ENCODE data around the gene LMOD2. TPM values are rescaled to one million over a fixed set of nuclear protein-coding genes. Genes with fewer than 3 reads are reported as not detected.

The LMOD2 gene
- total RNA-seq, 1 experiment from 2014 or later: not detected

DNA sequence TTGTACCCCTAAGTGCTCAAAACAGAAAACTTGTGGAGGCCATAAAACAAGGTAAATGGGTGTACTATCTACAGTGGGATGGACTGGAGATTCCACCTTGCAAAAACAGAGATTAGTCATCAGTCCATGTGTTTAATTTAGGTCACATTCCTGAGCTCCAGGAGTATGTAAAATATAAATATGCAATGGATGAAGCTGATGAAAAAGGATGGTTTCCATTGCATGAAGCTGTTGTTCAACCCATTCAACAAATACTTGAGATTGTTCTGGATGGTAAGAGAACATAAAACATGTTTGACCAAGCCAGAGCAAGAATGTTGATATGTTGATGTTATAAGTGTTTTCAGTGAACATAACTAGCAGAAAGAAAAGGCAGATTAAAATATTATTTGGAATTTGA is 39.4 kb upstream of the LMOD2 start:
- no peaks in the 10 kb centered on the region; a peak in 1 of 4 replicates for H3K4me1 Mint-ChIP-seq
- no peaks in the 10 kb centered on the region for H3K27me3 Mint-ChIP-seq (ENCODE audit: low read depth)
- Histone ChIP-seq H2BK15ac (ENCODE audit: low read depth, low read length) (no peak overlapping the region), H3T11ph (ENCODE audit: low read length) (no peak overlapping the region), H3K4me2 (ENCODE audit: insufficient read depth, insufficient read length, low read length) (no peak overlapping the region), H3K4ac (ENCODE audit: low read depth, low read length) (no peak overlapping the region), H3K27ac (ENCODE audit: insufficient read length, low read depth, low read length) (no peak overlapping the region), H3K23me2 (ENCODE audit: insufficient read length, low read depth, low read length, poor library complexity, severe bottlenecking) (no peaks in the 10 kb centered on the region), H4K5ac (ENCODE audit: insufficient read length, low read depth, low read length) (no peak overlapping the region), H3K56ac (ENCODE audit: insufficient read length, low read depth, low read length) (no peak overlapping the region), H3K27me3 (ENCODE audit: insufficient read depth, low read length) (no peaks in the 10 kb centered on the region), H4K8ac (replicated peaks; ENCODE audit: insufficient read length, low read depth, low read length) (no peak overlapping the region), H3K4me1 (ENCODE audit: insufficient read depth, low read length) (no peaks in the 10 kb centered on the region; the same call in 1 of the 2 replicates), H3K23ac (ENCODE audit: insufficient read length, low read depth, low read length) (no peak overlapping the region), H3K79me1 (ENCODE audit: insufficient read depth, low read depth, low read length, poor library complexity, severe bottlenecking) (no peaks in the 10 kb centered on the region), H2BK12ac (ENCODE audit: insufficient read length, low read depth, low read length) (no peak overlapping the region), H2BK5ac (ENCODE audit: insufficient read length, low read length) (no peak overlapping the region), H3K18ac (ENCODE audit: insufficient read length, low read depth, low read length) (no peak overlapping the region), H3K9ac (ENCODE audit: extremely low read depth, insufficient read length, low read length) (no peak overlapping the region), H3K9me3 (ENCODE audit: control insufficient read depth, low read depth, low read length) (no peaks in the 10 kb centered on the region), H3K14ac (ENCODE audit: insufficient read depth, low read length) (no peak overlapping the region), H2AFZ (ENCODE audit: low read length) (no peak overlapping the region), H4K20me1 (ENCODE audit: control insufficient read depth, insufficient read depth, insufficient read length) (no peaks in the 10 kb centered on the region), H2BK120ac (ENCODE audit: low read depth, low read length, poor library complexity, severe bottlenecking) (no peak overlapping the region), H2BK20ac (ENCODE audit: low read depth, low read length, poor library complexity, severe bottlenecking) (no peak overlapping the region), H3K79me2 (ENCODE audit: insufficient read depth, low read length) (no peaks in the 10 kb centered on the region), H2AK5ac (ENCODE audit: insufficient read length, low read length) (no peak overlapping the region), H4K91ac (ENCODE audit: insufficient read length, low read depth, low read length) (no peak overlapping the region)
- TF ChIP-seq, protein P1, sequence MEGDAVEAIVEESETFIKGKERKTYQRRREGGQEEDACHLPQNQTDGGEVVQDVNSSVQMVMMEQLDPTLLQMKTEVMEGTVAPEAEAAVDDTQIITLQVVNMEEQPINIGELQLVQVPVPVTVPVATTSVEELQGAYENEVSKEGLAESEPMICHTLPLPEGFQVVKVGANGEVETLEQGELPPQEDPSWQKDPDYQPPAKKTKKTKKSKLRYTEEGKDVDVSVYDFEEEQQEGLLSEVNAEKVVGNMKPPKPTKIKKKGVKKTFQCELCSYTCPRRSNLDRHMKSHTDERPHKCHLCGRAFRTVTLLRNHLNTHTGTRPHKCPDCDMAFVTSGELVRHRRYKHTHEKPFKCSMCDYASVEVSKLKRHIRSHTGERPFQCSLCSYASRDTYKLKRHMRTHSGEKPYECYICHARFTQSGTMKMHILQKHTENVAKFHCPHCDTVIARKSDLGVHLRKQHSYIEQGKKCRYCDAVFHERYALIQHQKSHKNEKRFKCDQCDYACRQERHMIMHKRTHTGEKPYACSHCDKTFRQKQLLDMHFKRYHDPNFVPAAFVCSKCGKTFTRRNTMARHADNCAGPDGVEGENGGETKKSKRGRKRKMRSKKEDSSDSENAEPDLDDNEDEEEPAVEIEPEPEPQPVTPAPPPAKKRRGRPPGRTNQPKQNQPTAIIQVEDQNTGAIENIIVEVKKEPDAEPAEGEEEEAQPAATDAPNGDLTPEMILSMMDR (conservative IDR thresholded peaks at IDR 0.05): no peak
- no peak overlapping the region for H3K4me3 Mint-ChIP-seq
- no peak for DNase-seq
- no peaks in the 10 kb centered on the region for H3K9me3 Mint-ChIP-seq
- H3K27ac Mint-ChIP-seq: no peak overlapping the region
- H3K36me3 Mint-ChIP-seq (ENCODE audit: insufficient read depth in 1 of 3, low read depth in 3 of 3): no peaks in the 10 kb centered on the region

Measured in H9 (cell line).